HepG2 (cell line): Measurements from ENCODE around the gene TUBGCP6. TPM values are rescaled to one million over a fixed set of nuclear protein-coding genes. Genes with fewer than 3 reads are reported as not detected.

ENCODE experiments used
- HNRNPL ChIP-seq: fragments of 200-400 bp; formaldehyde crosslinking; IDR thresholded peaks from 2 replicates; pipeline ENCODE4 v1.6.1; 2017; ENCODE audit warnings: mild to moderate bottlenecking, low read depth, low read length
- HOXA5 ChIP-seq: sonication (generic); formaldehyde crosslinking; IDR thresholded peaks from 2 replicates; pipeline ENCODE4 v1.4.0; 2020; ENCODE audit warnings: missing genetic modification reagents
- KDM2A ChIP-seq: sonication (generic); formaldehyde crosslinking; IDR thresholded peaks from 2 replicates; pipeline ENCODE4 v1.4.0; 2020; ENCODE audit warnings: low read depth, missing genetic modification reagents, borderline replicate concordance
- NR3C1 ChIP-seq: sonication (generic); formaldehyde crosslinking; IDR thresholded peaks from 2 replicates; pipeline ENCODE4 v1.4.0; 2020; ENCODE audit warnings: missing genetic modification reagents
- PBX3 ChIP-seq: sonication (generic); formaldehyde crosslinking; IDR thresholded peaks from 2 replicates; pipeline ENCODE4 v1.8.1; 2023; ENCODE audit warnings: missing genetic modification reagents, inconsistent platforms, borderline replicate concordance
- RFX1 ChIP-seq: fragments of 450-650 bp; IDR thresholded peaks from 2 replicates; pipeline ENCODE4 v1.6.1; 2017
- SPEN ChIP-seq: sonication (generic); formaldehyde crosslinking; IDR thresholded peaks from 2 replicates; pipeline ENCODE4 v1.5.1; 2020; ENCODE audit warnings: low read depth, mild to moderate bottlenecking, missing genetic modification reagents
- TP53 ChIP-seq: sonication (generic); formaldehyde crosslinking; conservative IDR thresholded peaks from 2 replicates; pipeline ENCODE4 v1.4.0; 2020; ENCODE audit warnings: missing genetic modification reagents
- ZKSCAN1 ChIP-seq: fragments of 150-350 bp; IDR thresholded peaks from 2 replicates; pipeline ENCODE4 v1.6.1; 2014; ENCODE audit warnings: low read length
- ZNF263 ChIP-seq: sonication (generic); formaldehyde crosslinking; IDR thresholded peaks from 2 replicates; pipeline ENCODE4 v1.4.0; 2020; ENCODE audit warnings: missing genetic modification reagents
- ZNF552 ChIP-seq: sonication (generic); formaldehyde crosslinking; IDR thresholded peaks from 2 replicates; pipeline ENCODE4 v1.9.0; 2022; ENCODE audit warnings: missing genetic modification reagents, mild to moderate bottlenecking, borderline replicate concordance
- ZNF574 ChIP-seq: sonication (generic); formaldehyde crosslinking; IDR thresholded peaks from 2 replicates; pipeline ENCODE4 v1.4.0; 2020; ENCODE audit warnings: missing genetic modification reagents
- ZNF619 ChIP-seq: sonication (generic); formaldehyde crosslinking; IDR thresholded peaks from 2 replicates; pipeline ENCODE4 v1.4.0; 2020; ENCODE audit warnings: mild to moderate bottlenecking, missing genetic modification reagents
- ZNF790 ChIP-seq: sonication (generic); formaldehyde crosslinking; IDR thresholded peaks from 2 replicates; pipeline ENCODE4 v1.8.0; 2022; ENCODE audit warnings: missing genetic modification reagents, mild to moderate bottlenecking, borderline replicate concordance
- polyA plus RNA-seq, 8 experiments: library from polyadenylated mRNA; depleted of rRNA in 3 of 8; stranded (reverse) in 7 of 8; unstranded in 1 of 8; fragments of >200 nt; fragmentation: Illumina TruSeq in 4 of 8; extraction: Trizol in 4 of 8; gene quantifications; 2 replicates each; pipeline versions ENCODE4 v1.2.1 to v1.2.3, GENCODE V29; 2011 to 2016; ENCODE audit warnings: low read depth in 4 of 8, missing spikeins in 1 of 8, mixed read lengths in 1 of 8; ENCODE audit not compliant: insufficient read depth in 1 of 8
- total RNA-seq, 5 experiments: library from RNA; depleted of rRNA; stranded (reverse); fragments of >200 nt; fragmentation: Illumina TruSeq; extraction: Trizol; gene quantifications; 2 replicates each; pipeline ENCODE4 v1.2.3, GENCODE V29; 2016; ENCODE audit warnings: low read depth in 1 of 5
- TF ChIP-seq, protein P1 (sequence below): sonication (generic); formaldehyde crosslinking; IDR thresholded peaks from 2 replicates; pipeline ENCODE4 v1.4.0; 2020; ENCODE audit warnings: missing genetic modification reagents, borderline replicate concordance
- TF ChIP-seq, protein P2 (sequence below): sonication (generic); formaldehyde crosslinking; IDR thresholded peaks from 2 replicates; pipeline ENCODE4 v1.8.1; 2023; ENCODE audit warnings: mild to moderate bottlenecking, missing genetic modification reagents, borderline replicate concordance
- TF ChIP-seq, protein P3 (sequence below): sonication (generic); formaldehyde crosslinking; IDR thresholded peaks from 2 replicates; pipeline ENCODE4 v1.4.0; 2020; ENCODE audit warnings: mild to moderate bottlenecking, low read depth, missing genetic modification reagents
- TF ChIP-seq, protein P4 (sequence below): sonication (generic); formaldehyde crosslinking; IDR thresholded peaks from 2 replicates; pipeline ENCODE4 v1.4.0; 2020; ENCODE audit warnings: missing genetic modification reagents, borderline replicate concordance

TUBGCP6 gene
- total and polyA plus RNA-seq, 2 of the 13 experiments (the other 11 are each of a cell fraction or from before 2014, with no cell fraction given) = 14.6 to 15.7 TPM

DNA sequence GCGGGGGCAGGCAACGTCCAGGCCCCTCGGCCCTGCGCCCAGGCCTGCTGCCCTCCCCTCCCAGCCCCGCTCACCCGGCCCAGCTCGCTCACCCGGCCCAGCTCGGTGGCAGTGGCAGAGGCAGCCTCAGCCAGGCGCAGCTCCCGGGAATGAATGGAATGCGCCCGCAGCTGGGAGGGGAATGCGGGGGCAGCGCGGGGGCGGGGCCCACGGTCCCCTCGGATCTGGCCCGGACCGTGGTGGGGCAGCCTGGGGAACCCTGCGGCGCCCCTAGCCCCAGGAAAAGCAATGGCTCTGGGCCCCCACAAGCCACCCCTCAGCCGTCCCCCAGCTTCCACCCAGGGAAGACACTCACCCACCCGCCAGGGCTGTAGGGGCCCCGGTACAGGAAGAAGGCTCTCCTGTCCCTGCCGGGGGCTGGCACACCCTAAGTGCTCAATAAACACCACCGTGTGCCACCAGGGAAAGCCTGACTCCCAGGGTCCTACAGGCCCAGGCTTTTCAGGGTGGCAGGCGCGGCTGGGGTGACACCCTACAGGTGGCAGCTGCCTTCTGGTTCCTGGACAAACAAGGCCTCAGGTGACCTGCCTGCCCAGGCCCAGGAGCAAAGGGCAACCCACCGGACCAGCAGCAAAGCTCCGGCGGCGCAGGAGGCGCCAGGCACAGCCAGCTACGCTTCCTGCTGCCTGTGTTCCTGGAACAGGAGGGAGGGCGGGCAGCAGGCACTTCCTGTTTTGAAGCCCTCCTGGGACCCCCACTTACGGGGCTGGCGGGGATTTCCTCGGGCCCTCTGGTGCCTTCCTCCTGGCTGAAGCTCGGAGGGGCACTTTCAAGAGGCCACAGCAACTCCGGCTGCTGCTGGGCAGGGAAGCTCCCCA, 48.9 kb upstream of the TUBGCP6 start (continued):
- TF ChIP-seq, protein P1, sequence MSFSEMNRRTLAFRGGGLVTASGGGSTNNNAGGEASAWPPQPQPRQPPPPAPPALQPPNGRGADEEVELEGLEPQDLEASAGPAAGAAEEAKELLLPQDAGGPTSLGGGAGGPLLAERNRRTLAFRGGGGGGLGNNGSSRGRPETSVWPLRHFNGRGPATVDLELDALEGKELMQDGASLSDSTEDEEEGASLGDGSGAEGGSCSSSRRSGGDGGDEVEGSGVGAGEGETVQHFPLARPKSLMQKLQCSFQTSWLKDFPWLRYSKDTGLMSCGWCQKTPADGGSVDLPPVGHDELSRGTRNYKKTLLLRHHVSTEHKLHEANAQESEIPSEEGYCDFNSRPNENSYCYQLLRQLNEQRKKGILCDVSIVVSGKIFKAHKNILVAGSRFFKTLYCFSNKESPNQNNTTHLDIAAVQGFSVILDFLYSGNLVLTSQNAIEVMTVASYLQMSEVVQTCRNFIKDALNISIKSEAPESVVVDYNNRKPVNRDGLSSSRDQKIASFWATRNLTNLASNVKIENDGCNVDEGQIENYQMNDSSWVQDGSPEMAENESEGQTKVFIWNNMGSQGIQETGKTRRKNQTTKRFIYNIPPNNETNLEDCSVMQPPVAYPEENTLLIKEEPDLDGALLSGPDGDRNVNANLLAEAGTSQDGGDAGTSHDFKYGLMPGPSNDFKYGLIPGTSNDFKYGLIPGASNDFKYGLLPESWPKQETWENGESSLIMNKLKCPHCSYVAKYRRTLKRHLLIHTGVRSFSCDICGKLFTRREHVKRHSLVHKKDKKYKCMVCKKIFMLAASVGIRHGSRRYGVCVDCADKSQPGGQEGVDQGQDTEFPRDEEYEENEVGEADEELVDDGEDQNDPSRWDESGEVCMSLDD = peak; percentile 89
- TF ChIP-seq ZNF552 (0 out of 2 replicates have a peak, but pooled peaks have one; percentile 19), ZNF619 (CRISPR knock-in tag) (no peak), ZKSCAN1 (no peak), HNRNPL (peak; percentile 100), ZNF263 (CRISPR knock-in tag) (no peak), ZNF790 (CRISPR knock-in tag) (0 out of 2 replicates have a peak, but pooled peaks have one; percentile 22), NR3C1 (no peak), RFX1 (no peak), HOXA5 (0 out of 2 replicates have a peak, but pooled peaks have one; percentile 50), SPEN (peak; percentile 91), KDM2A (CRISPR knock-in tag) (peak; percentile 58; the same call in 1 of the 2 replicates), PBX3 (no peak), ZNF574 (CRISPR knock-in tag) (peak; percentile 91), TP53 (CRISPR knock-in tag) (peak; percentile 66; the same call in 1 of the 2 replicates)
- TF ChIP-seq, protein P2, sequence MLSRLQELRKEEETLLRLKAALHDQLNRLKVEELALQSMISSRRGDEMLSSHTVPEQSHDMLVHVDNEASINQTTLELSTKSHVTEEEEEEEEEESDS = 0 out of 2 replicates have a peak, but pooled peaks have one; percentile 61
- TF ChIP-seq, protein P3, sequence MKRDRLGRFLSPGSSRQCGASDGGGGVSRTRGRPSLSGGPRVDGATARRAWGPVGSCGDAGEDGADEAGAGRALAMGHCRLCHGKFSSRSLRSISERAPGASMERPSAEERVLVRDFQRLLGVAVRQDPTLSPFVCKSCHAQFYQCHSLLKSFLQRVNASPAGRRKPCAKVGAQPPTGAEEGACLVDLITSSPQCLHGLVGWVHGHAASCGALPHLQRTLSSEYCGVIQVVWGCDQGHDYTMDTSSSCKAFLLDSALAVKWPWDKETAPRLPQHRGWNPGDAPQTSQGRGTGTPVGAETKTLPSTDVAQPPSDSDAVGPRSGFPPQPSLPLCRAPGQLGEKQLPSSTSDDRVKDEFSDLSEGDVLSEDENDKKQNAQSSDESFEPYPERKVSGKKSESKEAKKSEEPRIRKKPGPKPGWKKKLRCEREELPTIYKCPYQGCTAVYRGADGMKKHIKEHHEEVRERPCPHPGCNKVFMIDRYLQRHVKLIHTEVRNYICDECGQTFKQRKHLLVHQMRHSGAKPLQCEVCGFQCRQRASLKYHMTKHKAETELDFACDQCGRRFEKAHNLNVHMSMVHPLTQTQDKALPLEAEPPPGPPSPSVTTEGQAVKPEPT (CRISPR knock-in tag) = no peak
- TF ChIP-seq, protein P4, sequence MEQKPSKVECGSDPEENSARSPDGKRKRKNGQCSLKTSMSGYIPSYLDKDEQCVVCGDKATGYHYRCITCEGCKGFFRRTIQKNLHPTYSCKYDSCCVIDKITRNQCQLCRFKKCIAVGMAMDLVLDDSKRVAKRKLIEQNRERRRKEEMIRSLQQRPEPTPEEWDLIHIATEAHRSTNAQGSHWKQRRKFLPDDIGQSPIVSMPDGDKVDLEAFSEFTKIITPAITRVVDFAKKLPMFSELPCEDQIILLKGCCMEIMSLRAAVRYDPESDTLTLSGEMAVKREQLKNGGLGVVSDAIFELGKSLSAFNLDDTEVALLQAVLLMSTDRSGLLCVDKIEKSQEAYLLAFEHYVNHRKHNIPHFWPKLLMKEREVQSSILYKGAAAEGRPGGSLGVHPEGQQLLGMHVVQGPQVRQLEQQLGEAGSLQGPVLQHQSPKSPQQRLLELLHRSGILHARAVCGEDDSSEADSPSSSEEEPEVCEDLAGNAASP = peak; percentile 100
